GM23248 (cell line): Measurements from ENCODE around the gene MGAT4A. TPM values are rescaled to one million over a fixed set of nuclear protein-coding genes. Genes with fewer than 3 reads are reported as not detected.

Source experiments
- DNase-seq: peaks from one replicate; pipeline ENCODE4 v3.0.0-alpha.2; 2015
- H2AFZ ChIP-seq: fragments of 200-600 bp; sonication (generic); 2 replicates; pipeline ENCODE4 v1.6.1; 2016; ENCODE audit warnings: antibody characterized with exemption
- H3F3A ChIP-seq: fragments of 200-600 bp; sonication (generic); 2 replicates; pipeline ENCODE4 v1.6.1; 2016; ENCODE audit warnings: mild to moderate bottlenecking, antibody characterized with exemption, mixed run types; ENCODE audit not compliant: insufficient read depth
- H3K27ac ChIP-seq: fragments of 200-600 bp; sonication (generic); 2 replicates; pipeline ENCODE4 v1.5.1; 2016; ENCODE audit warnings: mild to moderate bottlenecking
- H3K27me3 ChIP-seq: fragments of 200-600 bp; sonication (generic); replicated peaks from 2 replicates; pipeline ENCODE4 v1.6.1; 2016; ENCODE audit warnings: mild to moderate bottlenecking; ENCODE audit not compliant: insufficient read depth
- H3K36me3 ChIP-seq: fragments of 200-600 bp; sonication (generic); 2 replicates; pipeline ENCODE4 v1.6.1; 2016; ENCODE audit warnings: low read depth, mild to moderate bottlenecking
- H3K4me1 ChIP-seq: fragments of 200-600 bp; sonication (generic); 2 replicates; pipeline ENCODE4 v1.6.1; 2016; ENCODE audit warnings: mild to moderate bottlenecking; ENCODE audit not compliant: insufficient read depth
- H3K4me2 ChIP-seq: fragments of 200-600 bp; sonication (generic); one replicate; pipeline ENCODE4 v1.6.1; 2016; ENCODE audit warnings: mild to moderate bottlenecking; ENCODE audit not compliant: unreplicated experiment
- H3K4me3 ChIP-seq: fragments of 200-600 bp; sonication (generic); 2 replicates; pipeline ENCODE4 v1.5.1; 2016; ENCODE audit warnings: mild to moderate bottlenecking
- H3K79me2 ChIP-seq: fragments of 200-600 bp; sonication (generic); 2 replicates; pipeline ENCODE4 v1.6.1; 2016; ENCODE audit warnings: mild to moderate bottlenecking; ENCODE audit not compliant: insufficient read depth
- H3K9ac ChIP-seq: fragments of 200-600 bp; sonication (generic); 2 replicates; pipeline ENCODE4 v1.6.1; 2016; ENCODE audit warnings: mild to moderate bottlenecking
- H3K9me2 ChIP-seq: fragments of 200-600 bp; sonication (generic); 2 replicates; pipeline ENCODE4 v1.6.1; 2016; ENCODE audit warnings: mixed run types, mild to moderate bottlenecking, moderate library complexity; ENCODE audit not compliant: insufficient read depth
- H3K9me3 ChIP-seq: fragments of 200-600 bp; sonication (generic); one replicate; pipeline ENCODE4 v1.6.1; 2017; ENCODE audit warnings: low read depth
- H4K20me1 ChIP-seq: fragments of 200-600 bp; sonication (generic); 2 replicates; pipeline ENCODE4 v1.6.0; 2016; ENCODE audit not compliant: insufficient read depth
- EZH2 ChIP-seq: fragments of 200-600 bp; sonication (generic); IDR thresholded peaks from 2 replicates; pipeline ENCODE4 v1.6.1; 2018; ENCODE audit warnings: antibody characterized with exemption, mild to moderate bottlenecking; ENCODE audit not compliant: insufficient read depth, poor library complexity, severe bottlenecking
- EZH2phosphoT487 ChIP-seq: fragments of 200-600 bp; sonication (generic); IDR thresholded peaks from 2 replicates; pipeline ENCODE4 v1.6.1; 2018; ENCODE audit warnings: antibody characterized with exemption, moderate library complexity, mild to moderate bottlenecking, low read depth; ENCODE audit not compliant: insufficient read depth
- WGBS, 2 experiments: methylation state at CpG; one replicate each; pipeline ENCODE4 v1.1.6; 2015 to 2017; ENCODE audit warnings: low lambda C conversion rate in 2 of 2, low coverage in 1 of 2; ENCODE audit errors: missing lambda C conversion rate in 2 of 2; 5-methylcytosine and 5-hydroxymethylcytosine counted together
- in situ Hi-C: fragments of 300-500 bp; cut with MboI; formaldehyde crosslinking; loops from 2 replicates; pipeline ENCODE4 v1.15.0; 2020
- polyA plus RNA-seq: library from polyadenylated mRNA; unstranded; fragments of >200 nt; fragmentation: Nextera tagmentation; extraction: Ambion mirVana; gene quantifications from 2 replicates; pipeline ENCODE4 v1.2.1, GENCODE V29; 2016
- total RNA-seq: library from RNA; depleted of rRNA; stranded (reverse); fragments of >200 nt; shearing (Covaris generic); gene quantifications from 2 replicates; pipeline ENCODE4 v1.2.3, GENCODE V29; 2014

Gene MGAT4A
- total and polyA plus RNA-seq, 2 experiments from 2014 or later: under 0.01 TPM; not detected in 1

GRCh38 chr2:98708396-98709186 is 22.3 kb downstream of the MGAT4A start:
- no peak overlapping the region for H2AFZ ChIP-seq
- H3K9ac ChIP-seq: no peak overlapping the region
- H3F3A ChIP-seq: no peaks in the 10 kb centered on the region
- H3K27me3 ChIP-seq: peaks cover 4% of the 10 kb centered on the region; the same call in 1 of the 2 replicates
- no peaks in the 10 kb centered on the region for H4K20me1 ChIP-seq
- TF ChIP-seq EZH2: no peak
- TF ChIP-seq EZH2phosphoT487: no peak
- no peaks in the 10 kb centered on the region for H3K79me2 ChIP-seq
- no peak overlapping the region for H3K4me3 ChIP-seq
- WGBS, 2 experiments: 27 to 28% methylated on average over 6 of the region's 6 CpGs
- no peaks in the 10 kb centered on the region for H3K36me3 ChIP-seq
- no peaks in the 10 kb centered on the region for H3K9me3 ChIP-seq
- no peak overlapping the region for H3K4me2 ChIP-seq
- in situ Hi-C loops: no loop called here
- DNase-seq: no peak
- no peaks in the 10 kb centered on the region for H3K9me2 ChIP-seq
- H3K27ac ChIP-seq: no peak overlapping the region
- no peaks in the 10 kb centered on the region for H3K4me1 ChIP-seq

GRCh38 chr2:98706591-98706990 is 24.3 kb downstream of the MGAT4A start:
- 41 to 51% methylated on average over 2 of the region's 2 CpGs for WGBS, 2 experiments
- no peak overlapping the region for H3K9ac ChIP-seq
- no peaks in the 10 kb centered on the region for H3K4me1 ChIP-seq
- H4K20me1 ChIP-seq: no peaks in the 10 kb centered on the region
- no peaks in the 10 kb centered on the region for H3F3A ChIP-seq
- no peaks in the 10 kb centered on the region for H3K36me3 ChIP-seq
- H3K4me3 ChIP-seq: no peak overlapping the region
- no peaks in the 10 kb centered on the region for H3K9me3 ChIP-seq
- no peaks in the 10 kb centered on the region for H3K9me2 ChIP-seq
- no peak for TF ChIP-seq EZH2phosphoT487
- TF ChIP-seq EZH2: no peak
- no peak for DNase-seq
- H3K27ac ChIP-seq: no peak overlapping the region
- in situ Hi-C loops: no loop called here
- H3K27me3 ChIP-seq: peaks cover 4% of the 10 kb centered on the region; the same call in 1 of the 2 replicates
- no peaks in the 10 kb centered on the region for H3K79me2 ChIP-seq
- H3K4me2 ChIP-seq: no peak overlapping the region
- H2AFZ ChIP-seq: no peak overlapping the region

GRCh38 chr2:98705333-98705617 is 25.7 kb downstream of the MGAT4A start:
- H3K4me1 ChIP-seq: no peaks in the 10 kb centered on the region
- no peak overlapping the region for H3K27ac ChIP-seq
- H3K36me3 ChIP-seq: no peaks in the 10 kb centered on the region
- WGBS, 2 experiments: 50 to 59% methylated on average over 3 of the region's 3 CpGs
- peaks cover 4% of the 10 kb centered on the region; the same call in 1 of the 2 replicates for H3K27me3 ChIP-seq
- no peaks in the 10 kb centered on the region for H3F3A ChIP-seq
- H3K9me3 ChIP-seq: no peaks in the 10 kb centered on the region
- no peak overlapping the region for H3K4me3 ChIP-seq
- H2AFZ ChIP-seq: no peak overlapping the region
- H3K9ac ChIP-seq: no peak overlapping the region
- no peaks in the 10 kb centered on the region for H4K20me1 ChIP-seq
- no peak for DNase-seq
- H3K79me2 ChIP-seq: no peaks in the 10 kb centered on the region
- H3K9me2 ChIP-seq: no peaks in the 10 kb centered on the region
- in situ Hi-C loops: no loop called here
- H3K4me2 ChIP-seq: no peak overlapping the region
- TF ChIP-seq EZH2 (no peak), EZH2phosphoT487 (no peak)

GRCh38 chr2:98704499-98705332 is 26.2 kb downstream of the MGAT4A start:
- Histone ChIP-seq H3K36me3 (no peaks in the 10 kb centered on the region), H3K9me3 (no peaks in the 10 kb centered on the region), H3K9me2 (no peaks in the 10 kb centered on the region), H3F3A (no peaks in the 10 kb centered on the region), H3K4me3 (no peak overlapping the region), H3K4me1 (no peaks in the 10 kb centered on the region), H2AFZ (no peak overlapping the region), H4K20me1 (no peaks in the 10 kb centered on the region), H3K27me3 (peaks cover 4% of the 10 kb centered on the region; the same call in 1 of the 2 replicates), H3K27ac (no peak overlapping the region), H3K9ac (no peak overlapping the region), H3K79me2 (no peaks in the 10 kb centered on the region), H3K4me2 (no peak overlapping the region)
- in situ Hi-C loops: no loop called here
- WGBS, 2 experiments: 67 to 68% methylated on average over 9 of the region's 9 CpGs
- DNase-seq: no peak
- no peak for TF ChIP-seq EZH2phosphoT487
- no peak for TF ChIP-seq EZH2
